Measurements from ENCODE around the gene SORCS2.

The SORCS2 gene

GRCh38 chr4:7656244-7656800 lies 464.0 kb downstream of the SORCS2 start:
- FAIRE-seq: no peak

DNA sequence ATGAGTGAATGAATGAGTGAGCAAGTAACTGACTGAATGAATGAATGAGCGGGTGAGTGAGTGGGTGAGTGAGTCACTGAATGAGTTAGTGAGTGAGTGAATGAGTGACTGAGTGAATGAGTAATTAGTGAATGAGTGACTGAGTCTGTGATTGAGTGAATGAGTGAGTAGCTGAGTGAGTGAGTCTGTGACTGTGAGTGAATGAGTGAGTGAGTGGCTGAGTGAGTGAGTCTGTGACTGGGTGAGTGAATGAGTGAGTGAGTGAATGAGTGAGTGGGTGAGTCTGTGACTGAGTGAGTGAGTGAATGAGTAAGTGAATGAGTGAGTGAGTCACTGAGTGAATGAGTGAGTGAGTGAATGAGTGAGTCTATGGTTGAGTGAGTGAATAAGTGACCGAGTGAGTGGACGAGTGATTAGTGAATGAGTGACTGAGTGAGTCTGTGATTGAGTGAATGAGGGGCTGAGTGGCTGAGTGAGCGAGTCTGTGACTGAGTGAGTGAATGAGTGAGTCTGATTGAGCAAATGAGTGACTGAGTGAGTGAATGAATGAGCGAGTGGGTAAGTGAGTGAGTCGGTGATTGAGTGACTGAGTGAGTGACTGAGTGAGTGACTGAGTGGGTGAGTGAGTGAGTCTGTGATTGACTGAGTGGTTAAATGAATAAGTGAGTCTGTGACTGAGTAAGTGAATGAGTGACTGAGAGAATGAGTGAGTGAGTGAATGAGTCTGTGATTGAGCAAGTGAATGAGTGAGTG lies 465.4 kb downstream of the SORCS2 start:
- DNase-seq (ENCODE audit: low spot score): no peak
- FAIRE-seq: no peak

More at GRCh38 chr4:7656244-7656800, 464.0 kb downstream of the SORCS2 start:
- no peak for DNase-seq (ENCODE audit: low spot score)

- DNase-seq (ENCODE audit: low spot score) (no peak), FAIRE-seq (no peak)
Measured at GRCh38 chr4:7658341-7659204, 466.2 kb downstream of the SORCS2 start.

DNA sequence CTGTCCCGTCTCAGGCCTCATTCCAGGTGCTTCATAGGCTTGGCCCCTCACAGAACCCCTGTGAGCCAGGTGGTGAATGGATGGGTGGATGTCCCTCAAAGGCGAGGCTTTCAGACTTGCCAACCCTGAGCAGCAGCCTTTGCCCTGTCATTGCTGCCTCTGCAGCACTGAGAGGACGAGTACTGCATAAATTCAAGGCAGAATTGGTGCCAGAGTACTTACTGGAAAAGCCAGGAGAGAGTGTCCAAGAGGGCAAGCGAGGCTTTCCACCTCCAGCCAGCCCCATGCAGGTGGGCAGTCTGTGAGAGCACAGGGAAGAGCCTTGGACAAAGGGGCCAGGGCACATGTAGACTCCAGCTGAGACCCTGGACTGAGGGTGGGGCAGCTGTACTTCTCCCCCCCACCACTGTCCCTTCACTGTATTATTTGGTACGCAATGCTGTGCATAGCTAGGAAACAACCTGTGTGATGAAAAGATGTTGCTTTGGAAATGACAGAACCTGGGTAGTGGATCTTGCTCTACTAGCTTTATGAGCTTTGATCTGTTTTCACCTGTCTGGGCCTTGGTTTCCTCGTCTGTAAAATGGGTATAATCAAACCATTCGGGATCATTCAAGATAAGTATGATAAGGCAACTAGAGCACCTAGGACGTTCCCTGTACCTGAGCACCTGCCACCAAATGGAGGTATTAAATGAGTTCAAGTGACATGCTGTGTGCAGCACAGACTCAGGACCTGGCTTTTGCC lies 467.3 kb downstream of the SORCS2 start:
- DNase-seq (ENCODE audit: low spot score) (no peak), FAIRE-seq (no peak)

- no peak for FAIRE-seq
- no peak for DNase-seq (ENCODE audit: low spot score)
Measured at GRCh38 chr4:7660176-7661039, 468.1 kb downstream of the SORCS2 start.

- DNase-seq (ENCODE audit: low spot score): no peak
- no peak for FAIRE-seq
Measured at GRCh38 chr4:7661066-7661748, 468.9 kb downstream of the SORCS2 start.

DNA sequence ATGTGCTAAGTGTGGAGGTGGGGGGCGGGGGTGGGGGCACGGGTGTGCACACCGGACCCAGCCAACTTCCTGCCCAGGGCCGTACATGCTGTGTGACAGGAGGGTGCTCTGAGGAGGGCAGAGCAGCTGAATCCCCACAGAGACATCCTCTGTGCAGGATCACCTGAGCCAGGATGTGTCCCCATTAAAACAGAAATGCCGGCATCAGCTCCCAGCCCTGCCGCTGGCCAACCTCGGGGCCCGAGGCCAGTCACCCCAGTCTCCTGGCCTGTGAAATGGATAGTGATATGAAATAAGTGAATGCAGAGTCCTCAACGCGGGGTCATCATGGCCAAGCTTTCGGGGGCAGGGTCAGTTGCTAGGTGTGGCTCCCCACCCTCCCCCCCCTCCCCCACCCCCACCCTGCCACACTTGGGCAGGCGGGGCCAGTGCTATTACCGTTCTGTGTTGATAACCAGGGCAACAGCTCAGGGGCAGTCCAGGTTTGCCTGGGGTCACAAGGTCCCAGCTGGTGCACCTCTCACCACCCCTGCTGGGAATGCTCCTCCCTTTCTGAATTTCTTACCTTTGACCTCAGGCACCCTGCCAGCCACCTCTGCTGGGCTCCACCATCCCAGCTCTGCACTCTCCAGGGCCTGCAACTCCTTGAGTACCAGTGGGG lies 469.6 kb downstream of the SORCS2 start:
- DNase-seq (ENCODE audit: low spot score) (no peak), FAIRE-seq (no peak)

GRCh38 chr4:7662507-7662846 lies 470.1 kb downstream of the SORCS2 start:
- DNase-seq (ENCODE audit: low spot score): no peak
- no peak for FAIRE-seq

- no peak for FAIRE-seq
- DNase-seq (ENCODE audit: low spot score): no peak
Measured at GRCh38 chr4:7663075-7663541, 470.8 kb downstream of the SORCS2 start.

DNA sequence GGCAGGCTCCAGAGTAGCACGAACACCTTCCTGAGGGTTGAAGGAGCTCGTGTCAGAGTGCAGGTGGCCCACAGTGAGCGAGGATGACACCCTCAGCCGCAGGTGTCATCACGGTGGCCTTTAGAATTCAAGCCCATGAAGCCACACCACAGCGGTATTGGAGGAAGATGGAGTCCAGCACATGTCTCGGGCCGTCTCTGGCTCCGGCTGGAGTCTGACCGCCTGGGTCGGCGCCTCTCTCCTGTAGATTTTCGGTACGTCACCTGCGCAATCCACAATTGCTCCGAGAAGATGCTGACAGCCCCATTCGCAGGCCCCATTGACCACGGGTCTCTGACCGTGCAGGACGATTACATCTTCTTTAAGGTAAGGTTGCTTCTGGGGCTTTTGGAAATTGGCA lies 471.8 kb downstream of the SORCS2 start:
- FAIRE-seq: no peak
- DNase-seq (ENCODE audit: low spot score): no peak

- DNase-seq (ENCODE audit: low spot score) (no peak), FAIRE-seq (no peak)
Measured at GRCh38 chr4:7665321-7665720, 473.0 kb downstream of the SORCS2 start.

GRCh38 chr4:7666011-7666410 lies 473.7 kb downstream of the SORCS2 start:
- FAIRE-seq: no peak
- DNase-seq (ENCODE audit: low spot score): no peak

- FAIRE-seq (no peak), DNase-seq (ENCODE audit: low spot score) (no peak)
Measured at GRCh38 chr4:7666744-7667143, 474.4 kb downstream of the SORCS2 start.

GRCh38 chr4:7668271-7668670 lies 475.9 kb downstream of the SORCS2 start:
- DNase-seq (ENCODE audit: low spot score) (no peak), FAIRE-seq (no peak)

GRCh38 chr4:7668826-7669225 lies 476.5 kb downstream of the SORCS2 start:
- DNase-seq (ENCODE audit: low spot score) (no peak), FAIRE-seq (no peak)

DNA sequence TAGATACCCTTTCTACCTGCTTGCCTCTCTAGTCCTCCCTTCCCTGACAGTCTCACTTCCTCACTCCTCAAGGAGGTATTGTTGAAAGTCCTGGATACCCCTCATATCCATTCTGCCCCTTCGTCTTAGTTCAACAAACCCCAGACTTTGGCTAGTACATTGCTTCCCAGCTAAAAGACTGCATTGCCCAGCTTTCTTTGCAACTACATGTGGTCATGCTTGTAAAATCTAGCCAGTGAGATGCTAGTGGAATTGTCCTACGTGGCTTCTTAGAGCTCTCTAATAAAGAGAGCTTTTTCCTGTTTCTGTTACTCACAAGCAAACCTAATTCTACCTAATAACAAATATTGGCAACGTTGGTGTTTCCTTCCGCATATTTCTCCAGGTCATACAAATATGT lies 480.3 kb downstream of the SORCS2 start:
- no peak for DNase-seq (ENCODE audit: low spot score)
- no peak for FAIRE-seq

GRCh38 chr4:7673121-7673520 lies 480.8 kb downstream of the SORCS2 start:
- DNase-seq (ENCODE audit: low spot score) (no peak), FAIRE-seq (no peak)

DNA sequence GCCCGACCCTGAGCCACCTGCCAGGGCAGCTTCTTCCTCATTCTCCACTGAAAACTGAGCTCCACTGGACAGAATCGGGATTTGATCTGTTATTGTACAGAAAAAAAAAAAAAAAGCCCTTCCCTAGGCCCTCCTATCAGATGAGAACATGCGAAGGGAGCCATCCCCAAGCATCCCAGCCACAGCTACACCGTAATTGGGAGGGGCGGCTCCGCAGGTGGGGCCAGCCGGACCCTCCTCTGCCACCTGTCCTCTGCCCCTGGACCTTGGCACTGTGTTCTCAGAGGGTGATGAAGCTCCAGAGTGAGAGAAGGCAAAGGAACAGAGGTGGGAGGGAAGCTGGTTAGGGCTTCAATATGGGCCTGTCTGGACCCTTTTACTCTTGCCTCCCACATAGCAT lies 482.4 kb downstream of the SORCS2 start:
- DNase-seq (ENCODE audit: low spot score) (no peak), FAIRE-seq (no peak)

DNA sequence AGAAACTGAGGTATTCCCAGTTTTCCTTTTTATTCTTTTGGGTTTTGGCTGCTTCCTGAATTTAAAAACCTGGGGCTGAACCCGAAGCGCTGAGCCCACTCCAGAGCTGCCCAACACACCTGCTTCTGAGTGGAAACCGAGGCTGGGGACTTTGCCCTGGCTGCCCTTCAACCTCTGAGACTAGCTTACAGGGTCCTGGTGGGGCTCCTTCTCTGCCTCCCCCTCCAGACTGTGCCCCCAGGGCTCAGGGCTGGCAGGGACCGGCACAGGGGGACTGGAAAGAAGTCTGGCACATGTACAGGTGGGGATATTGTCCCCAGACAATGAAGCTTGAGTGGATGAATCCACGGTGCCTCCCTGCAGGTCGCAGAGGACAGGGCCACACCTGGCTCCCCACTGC lies 482.8 kb downstream of the SORCS2 start:
- FAIRE-seq: no peak
- no peak for DNase-seq (ENCODE audit: low spot score)
